ENCODE results near the gene RNF10. TPM values are rescaled to one million over a fixed set of nuclear protein-coding genes. Genes with fewer than 3 reads are reported as not detected.
"Not testable (repeated sequence)": the region's sequence is repeated elsewhere in the genome, so short reads cannot be mapped to it uniquely, and the experiment has no call there.

RNF10 gene
- total RNA-seq, 1 experiment from 2014 or later = 46.2 TPM

GRCh38 chr12:120579179-120579578 lies 45.0 kb downstream of the RNF10 start:
- no peak for DNase-seq (ENCODE audit: low spot score)

DNA sequence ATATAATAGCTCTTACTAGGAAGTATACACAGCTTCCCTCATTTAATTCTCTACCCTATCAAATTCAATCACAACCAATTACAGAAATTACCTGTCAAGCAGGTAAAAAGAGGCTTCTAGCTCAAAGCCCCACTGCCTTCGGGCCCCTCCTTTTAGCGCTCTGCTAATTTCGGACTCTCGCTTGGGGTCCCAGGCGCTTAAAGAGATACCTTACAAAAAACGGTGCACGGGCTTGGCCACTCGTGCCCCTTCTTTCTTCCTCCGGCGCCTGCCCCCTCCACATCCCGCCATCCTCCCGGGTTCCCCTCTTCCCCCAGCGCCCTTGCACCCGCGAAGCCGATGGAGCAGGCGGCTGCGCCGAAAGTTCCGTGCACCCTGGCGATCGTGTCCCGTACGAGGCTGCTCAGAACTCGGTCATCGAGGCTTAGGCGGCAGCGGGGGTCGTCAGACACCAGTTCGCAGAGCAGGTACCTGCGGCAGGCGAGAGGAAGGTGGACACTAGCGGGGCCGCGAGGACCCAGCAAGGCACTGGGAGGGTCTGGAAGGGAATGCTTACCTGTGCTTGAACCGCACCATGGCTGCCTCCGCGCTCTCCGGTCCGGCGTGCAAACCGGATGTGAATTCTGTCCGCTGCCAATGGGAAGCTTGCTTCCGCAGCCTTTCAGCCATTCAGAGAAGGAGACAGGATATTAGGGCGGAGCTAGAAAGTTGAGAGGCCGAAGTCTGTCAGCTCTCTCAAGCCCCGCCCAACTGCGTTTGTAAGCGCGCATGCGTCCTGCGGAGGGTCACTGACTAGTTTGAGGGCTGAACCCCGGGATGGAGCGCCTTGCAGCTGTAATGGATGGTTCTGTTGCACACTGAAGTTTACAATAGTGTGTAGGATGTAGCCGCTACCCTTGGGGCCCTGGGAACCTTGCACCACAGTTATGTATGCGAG lies 46.9 kb downstream of the RNF10 start, which contains the start of gene POP5:
Gene POP5, minus strand, starts transcription at position 616 of the 937 bp plus-strand sequence. Its CDS starts 40 bp downstream, at position 576.
- DNase-seq (ENCODE audit: low spot score) = peak; percentile 96

DNA sequence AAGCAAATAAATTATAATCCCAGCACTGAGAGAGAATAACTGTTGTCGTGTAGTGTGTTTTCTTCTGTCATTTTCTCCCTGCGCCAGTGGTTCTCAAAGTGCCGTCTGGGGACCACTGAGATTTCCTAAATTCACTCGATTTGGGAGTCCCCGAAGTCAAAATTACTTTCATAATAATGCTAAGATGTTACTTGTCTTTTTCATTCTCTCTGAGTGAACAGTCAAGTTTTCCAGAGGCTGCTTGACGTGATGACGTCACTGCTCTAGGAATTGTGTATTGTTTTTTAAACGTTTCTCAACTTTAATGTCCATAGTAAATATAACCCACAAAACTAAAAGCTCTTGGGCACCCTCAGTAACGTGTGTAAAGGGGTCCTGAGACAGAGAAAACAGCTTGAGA lies 47.8 kb downstream of the RNF10 start:
- no peak for DNase-seq (ENCODE audit: low spot score)

- DNase-seq (ENCODE audit: low spot score) = peak; percentile 38
These were observed 49.4 kb downstream of the RNF10 start for GRCh38 chr12:120583478-120584030.

GRCh38 chr12:120584343-120585149 lies 50.4 kb downstream of the RNF10 start:
- DNase-seq (ENCODE audit: low spot score) = no peak

GRCh38 chr12:120586206-120586605 lies 52.0 kb downstream of the RNF10 start:
- no peak for DNase-seq (ENCODE audit: low spot score)

DNA sequence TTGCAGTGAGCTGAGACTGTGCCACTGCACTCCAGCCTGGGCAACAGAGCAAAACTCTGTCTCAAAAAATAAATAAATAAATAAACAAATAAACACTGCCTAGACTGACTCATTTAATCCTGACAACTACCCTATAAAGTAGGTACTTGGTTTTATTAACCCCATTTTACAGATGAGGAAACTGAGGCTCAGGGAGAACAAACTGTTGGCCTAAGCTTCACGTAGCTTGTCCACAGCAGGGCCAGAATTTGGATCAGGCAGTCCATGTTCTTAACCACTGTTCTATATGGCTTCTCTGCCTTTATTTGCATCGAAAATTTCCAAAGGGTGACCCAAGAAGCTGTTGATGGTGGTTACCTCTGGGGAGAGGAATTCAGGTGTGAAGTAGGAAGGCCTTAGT lies 52.7 kb downstream of the RNF10 start:
- DNase-seq (ENCODE audit: low spot score) = no peak

- no peak for DNase-seq (ENCODE audit: low spot score)
These were observed 54.2 kb downstream of the RNF10 start for GRCh38 chr12:120588371-120588770.

- no peak for DNase-seq (ENCODE audit: low spot score)
These were observed 55.1 kb downstream of the RNF10 start for GRCh38 chr12:120588948-120589930.

DNA sequence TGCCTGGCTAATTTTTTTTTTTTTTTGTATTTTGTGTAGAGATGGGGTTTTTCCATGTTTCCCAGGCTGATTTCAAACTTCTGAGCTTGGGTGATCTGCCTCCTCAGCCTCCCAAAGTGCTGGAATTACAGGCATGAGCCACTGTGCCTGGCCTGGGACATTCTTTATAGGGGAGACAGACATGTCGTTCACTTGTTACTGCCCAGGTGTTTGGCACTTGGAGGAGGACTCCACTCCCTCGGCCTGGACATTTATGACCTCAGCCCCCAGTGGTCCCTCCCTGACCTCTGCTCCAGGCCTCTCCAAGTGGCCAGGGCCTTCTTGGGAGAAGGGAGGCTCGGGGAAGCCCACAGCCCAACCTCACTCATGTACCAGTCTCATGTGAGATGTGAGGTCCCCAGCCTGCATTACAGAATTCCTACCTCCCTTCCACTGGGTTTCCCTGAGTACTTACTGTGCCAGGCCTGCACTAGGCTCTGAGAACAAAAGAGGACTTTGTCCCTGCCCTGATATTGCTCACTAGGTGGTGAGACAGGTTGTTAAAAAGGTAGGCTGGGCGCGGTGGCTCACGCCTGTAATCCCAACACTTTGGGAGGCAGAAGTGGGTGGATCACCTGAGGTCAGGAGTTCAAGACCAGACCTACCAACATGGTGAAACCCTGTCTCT lies 56.7 kb downstream of the RNF10 start:
- DNase-seq (ENCODE audit: low spot score) = no peak

DNA sequence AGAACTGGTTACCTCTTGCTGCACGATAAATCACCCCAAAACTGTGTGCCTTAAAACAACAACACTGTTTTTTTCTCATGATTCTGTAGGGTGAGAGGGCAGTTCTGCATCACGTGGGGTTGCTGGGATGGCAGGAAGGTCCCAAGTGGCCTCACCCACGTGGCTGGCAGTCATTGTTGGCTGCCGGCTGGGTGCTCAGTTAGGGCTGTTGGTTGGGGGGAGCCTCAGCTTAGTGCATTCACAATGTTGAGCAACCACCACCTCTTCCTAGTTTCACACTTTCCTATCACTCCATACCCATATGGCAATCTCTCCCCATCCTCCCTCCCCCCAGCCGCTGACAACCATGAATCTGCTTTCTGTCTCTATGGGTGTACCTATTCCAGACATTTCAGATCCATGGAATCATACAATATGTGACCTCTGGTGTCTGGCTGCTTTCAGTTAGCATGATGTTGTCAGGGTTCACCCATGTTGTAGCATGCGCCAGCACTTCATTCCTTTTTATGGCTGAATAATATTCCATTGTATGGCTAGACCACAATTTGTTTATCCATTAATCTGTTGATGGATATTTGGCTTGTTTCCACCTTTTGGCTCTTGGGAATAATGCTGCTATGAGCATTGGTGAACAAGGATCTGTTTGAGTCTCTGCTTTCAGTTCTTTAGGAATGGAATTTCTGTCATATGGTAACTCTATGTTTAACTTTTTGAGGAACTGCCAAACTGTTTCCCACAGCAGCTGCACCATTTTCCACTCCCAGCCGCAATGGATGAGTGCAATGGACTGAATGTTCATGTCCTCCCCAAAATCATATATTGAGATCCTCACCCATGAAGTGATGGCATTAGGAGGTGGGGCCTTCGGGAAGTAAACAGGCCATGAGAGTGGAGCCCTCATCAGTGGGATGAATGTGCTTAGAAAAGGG lies 58.2 kb downstream of the RNF10 start:
- no peak for DNase-seq (ENCODE audit: low spot score)

DNA sequence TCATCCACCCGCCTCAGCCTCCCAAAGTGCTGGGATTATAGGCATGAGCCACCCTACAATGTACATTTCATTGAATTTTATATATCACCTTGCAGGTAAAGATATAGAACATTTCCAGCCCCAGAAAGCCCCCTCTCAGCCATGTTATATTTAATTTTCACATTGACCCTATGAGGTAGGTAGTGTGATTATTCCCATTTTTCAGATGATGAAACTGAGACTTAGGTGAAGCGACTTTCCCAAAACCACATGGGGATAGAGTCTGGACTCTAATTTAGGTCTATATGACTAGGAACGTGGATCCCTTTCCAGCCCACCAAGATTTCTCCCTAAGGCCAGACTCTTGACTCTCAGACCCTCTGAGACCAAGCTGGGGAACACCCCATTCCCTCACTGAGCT lies 62.7 kb downstream of the RNF10 start:
- no peak for DNase-seq (ENCODE audit: low spot score)

DNA sequence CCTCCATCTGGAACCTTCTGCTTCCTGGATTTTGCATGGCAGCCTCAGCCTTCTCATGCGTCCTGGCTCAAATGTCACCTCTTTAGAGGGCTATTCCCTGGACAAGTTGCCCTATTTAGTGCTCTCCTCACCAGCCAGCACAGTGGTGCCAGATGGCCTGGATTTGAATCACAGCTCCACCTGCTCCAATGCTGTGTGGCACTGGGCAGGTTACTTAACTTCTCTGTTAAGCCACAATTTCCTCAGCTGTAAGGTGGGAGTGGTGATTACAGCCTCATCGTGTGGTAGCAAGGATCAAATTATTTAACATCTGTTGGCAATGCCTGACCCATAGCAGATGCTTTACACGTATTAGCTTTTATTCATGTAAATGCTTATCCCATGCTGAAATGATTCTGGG lies 63.7 kb downstream of the RNF10 start:
- DNase-seq (ENCODE audit: low spot score) = no peak

DNA sequence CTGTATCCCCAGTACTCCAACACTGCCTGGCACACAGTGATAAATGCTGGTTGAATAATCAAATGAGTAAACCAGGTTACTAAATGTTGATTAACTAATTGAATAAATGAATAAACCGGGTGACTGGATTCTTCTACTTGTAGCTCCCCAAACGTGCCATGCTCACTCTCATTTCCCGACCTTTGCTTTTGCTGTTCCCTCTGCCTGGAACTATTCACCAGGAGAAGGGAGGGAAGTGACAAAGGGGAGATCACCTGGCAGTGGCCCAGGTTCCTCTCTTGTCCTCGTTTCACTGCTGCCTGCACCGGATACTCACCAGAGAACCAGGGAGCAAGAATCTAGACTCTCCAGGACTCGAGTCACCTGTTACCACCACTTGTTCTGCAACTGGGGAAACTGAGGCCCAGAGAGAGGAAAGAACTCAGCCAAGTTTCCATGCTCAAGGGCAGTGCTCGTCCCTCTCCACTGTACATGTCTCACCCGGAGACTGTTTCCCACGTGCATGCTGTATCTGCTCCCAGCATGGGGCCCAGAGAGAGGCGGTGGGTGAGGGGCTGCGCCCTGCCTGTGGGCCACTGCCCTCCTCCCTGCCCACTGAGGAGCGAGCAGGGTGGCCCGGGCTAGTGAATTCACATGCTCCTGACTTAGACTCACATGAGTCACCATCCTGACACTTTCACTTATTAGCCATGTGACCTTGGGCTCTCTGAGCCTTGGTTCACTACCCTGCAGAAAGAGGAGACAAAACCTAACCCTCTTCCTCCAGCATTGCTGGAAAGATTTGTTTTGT lies 64.7 kb downstream of the RNF10 start:
- peak; percentile 72 for DNase-seq (ENCODE audit: low spot score)

- no peak for DNase-seq (ENCODE audit: low spot score)
These were observed 65.8 kb downstream of the RNF10 start for GRCh38 chr12:120599672-120600552.

DNA sequence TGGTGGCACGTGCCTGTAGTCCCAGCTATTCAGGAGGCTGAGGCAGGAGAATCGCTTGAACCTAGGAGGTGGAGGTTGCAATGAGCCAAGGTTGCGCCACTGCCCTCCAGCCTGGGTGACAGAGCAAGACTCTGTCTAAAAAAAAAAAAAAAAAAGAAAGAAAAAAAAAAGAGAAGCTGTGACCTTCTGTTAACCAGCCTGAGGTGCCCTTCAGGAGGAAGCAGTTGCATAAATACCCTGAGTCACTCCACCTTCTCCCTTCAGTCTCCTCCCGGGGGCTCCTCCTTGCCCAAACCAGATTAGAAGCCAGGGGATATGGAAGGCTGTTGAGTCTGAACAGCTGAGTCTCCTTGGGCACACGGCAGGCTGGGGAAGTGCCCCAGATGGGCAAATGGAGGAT lies 68.3 kb downstream of the RNF10 start:
- not testable (repeated sequence) for DNase-seq (ENCODE audit: low spot score)

GRCh38 chr12:120610560-120610959 lies 76.4 kb downstream of the RNF10 start:
- no peak for DNase-seq (ENCODE audit: low spot score)

DNA sequence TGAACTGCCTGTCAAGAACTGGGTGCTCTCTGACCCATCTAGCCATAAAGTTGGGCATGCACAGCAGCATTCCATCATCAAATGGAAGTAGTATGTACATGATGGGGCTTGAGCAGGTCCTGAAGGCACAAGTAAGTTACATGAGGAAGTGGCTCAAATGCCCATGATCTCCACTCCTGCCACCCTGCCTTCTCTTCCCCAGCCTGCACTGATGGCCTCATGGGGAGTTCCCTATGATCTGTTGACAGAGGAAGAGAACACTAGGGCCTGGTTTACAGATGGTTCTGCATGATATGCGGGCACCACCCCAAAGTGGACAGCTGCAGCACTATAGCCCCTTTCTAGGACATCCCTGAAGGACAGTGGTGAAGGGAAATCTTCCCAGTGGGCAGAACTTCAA lies 77.4 kb downstream of the RNF10 start:
- not testable (repeated sequence) for DNase-seq (ENCODE audit: low spot score)

Measured in A172 (cell line).